ENCODE measurements around the gene MARK3. TPM values are rescaled to one million over a fixed set of nuclear protein-coding genes. Genes with fewer than 3 reads are reported as not detected.
A peak's percentile ranks its signal among the peaks of the same experiment; 100 is the strongest.

MARK3 gene
- total and polyA plus RNA-seq, 2 of the 13 experiments (the other 11 are each of a cell fraction or from before 2014, with no cell fraction given): 47.7 to 56.6 TPM

- TF ChIP-seq ZNF879 (CRISPR knock-in tag; IDR thresholded peaks at IDR 0.05) (no peak), TOE1 (CRISPR knock-in tag; IDR thresholded peaks at IDR 0.05) (no peak), ZBTB10 (CRISPR knock-in tag; IDR thresholded peaks at IDR 0.05; ENCODE audit: borderline replicate concordance) (peak; percentile 88; the same call in 1 of the 2 replicates), RBM22 (optimal IDR thresholded peaks at IDR 0.05; ENCODE audit: low read length) (no peak), RAD51 (IDR thresholded peaks at IDR 0.05; ENCODE audit: borderline replicate concordance) (no peak), GATA4 (IDR thresholded peaks at IDR 0.05; ENCODE audit: borderline replicate concordance, low read depth) (no peak), ZBTB33 (CRISPR knock-in tag; IDR thresholded peaks at IDR 0.05) (0 out of 2 replicates have a peak, but pooled peaks have one; percentile 38), ZNF691 (CRISPR knock-in tag; IDR thresholded peaks at IDR 0.05; ENCODE audit: borderline replicate concordance, low read depth) (no peak), ARID2 (CRISPR knock-in tag; IDR thresholded peaks at IDR 0.05; ENCODE audit: borderline replicate concordance) (no peak), HNRNPK (IDR thresholded peaks at IDR 0.05; ENCODE audit: low read depth, low read length, poor library complexity, severe bottlenecking) (no peak), ZNF775 (CRISPR knock-in tag; IDR thresholded peaks at IDR 0.05; ENCODE audit: borderline replicate concordance) (no peak), ZNF782 (CRISPR knock-in tag; IDR thresholded peaks at IDR 0.05; ENCODE audit: borderline replicate concordance) (no peak), NRL (CRISPR knock-in tag; IDR thresholded peaks at IDR 0.05; ENCODE audit: borderline replicate concordance) (no peak), SNAI1 (CRISPR knock-in tag; IDR thresholded peaks at IDR 0.05; ENCODE audit: borderline replicate concordance) (no peak), ZNF597 (CRISPR knock-in tag; IDR thresholded peaks at IDR 0.05) (no peak), ZNF619 (CRISPR knock-in tag; IDR thresholded peaks at IDR 0.05) (0 out of 2 replicates have a peak, but pooled peaks have one; percentile 27), ZNF232 (CRISPR knock-in tag; IDR thresholded peaks at IDR 0.05; ENCODE audit: borderline replicate concordance) (no peak), DPF2 (CRISPR knock-in tag; IDR thresholded peaks at IDR 0.05; ENCODE audit: borderline replicate concordance, low read depth) (no peak), ZNF414 (CRISPR knock-in tag; IDR thresholded peaks at IDR 0.05) (no peak), ZNF326 (CRISPR knock-in tag; IDR thresholded peaks at IDR 0.05; ENCODE audit: borderline replicate concordance) (no peak)
Observed at GRCh38 chr14:103546652-103547454, 161.6 kb downstream of the MARK3 start (continued).
